ENCODE results near the gene FGF22. TPM values are rescaled to one million over a fixed set of nuclear protein-coding genes. Genes with fewer than 3 reads are reported as not detected.
A peak's percentile ranks its signal among the peaks of the same experiment; 100 is the strongest.

Gene FGF22
- polyA plus RNA-seq, 3 donors = not detected

GRCh38 chr19:656751-657559 is 17.3 kb downstream of the FGF22 start:
- intact Hi-C loops (cut with micrococcal nuclease) = no loop called here
- H3K4me1 ChIP-seq (ENCODE audit: control insufficient read depth in 1 of 2, insufficient read depth in 2 of 2, low read length in 2 of 2) = peaks cover 23 to 29% of the 10 kb centered on the region in 2 donors
- peaks cover 100% of the 10 kb centered on the region for H3K79me2 ChIP-seq (ENCODE audit: insufficient read depth, low read length)
- H4K20me1 ChIP-seq (ENCODE audit: insufficient read depth, low read length) = peaks cover 100% of the 10 kb centered on the region
- H3K27me3 ChIP-seq (ENCODE audit: control insufficient read depth in 2 of 2, insufficient read depth in 2 of 2, low read length in 2 of 2) = no peaks in the 10 kb centered on the region
- Mint-ChIP-seq H3K27ac (peak overlapping the region in 4 of 7 donors; percentile 5 to 91 (median 30)), H3K27me3 (ENCODE audit: low read depth in 3 of 3) (no peaks in the 10 kb centered on the region), H3K36me3 (peaks cover 19 to 61% of the 10 kb centered on the region in 2 donors), H3K4me1 (peaks cover 30% of the 10 kb centered on the region), H3K9me3 (no peaks in the 10 kb centered on the region), H3K4me3 (no peak overlapping the region)
- 94% methylated on average over 30 of the region's 43 CpGs for WGBS (ENCODE audit: insufficient coverage)
- TF ChIP-seq, protein P1, sequence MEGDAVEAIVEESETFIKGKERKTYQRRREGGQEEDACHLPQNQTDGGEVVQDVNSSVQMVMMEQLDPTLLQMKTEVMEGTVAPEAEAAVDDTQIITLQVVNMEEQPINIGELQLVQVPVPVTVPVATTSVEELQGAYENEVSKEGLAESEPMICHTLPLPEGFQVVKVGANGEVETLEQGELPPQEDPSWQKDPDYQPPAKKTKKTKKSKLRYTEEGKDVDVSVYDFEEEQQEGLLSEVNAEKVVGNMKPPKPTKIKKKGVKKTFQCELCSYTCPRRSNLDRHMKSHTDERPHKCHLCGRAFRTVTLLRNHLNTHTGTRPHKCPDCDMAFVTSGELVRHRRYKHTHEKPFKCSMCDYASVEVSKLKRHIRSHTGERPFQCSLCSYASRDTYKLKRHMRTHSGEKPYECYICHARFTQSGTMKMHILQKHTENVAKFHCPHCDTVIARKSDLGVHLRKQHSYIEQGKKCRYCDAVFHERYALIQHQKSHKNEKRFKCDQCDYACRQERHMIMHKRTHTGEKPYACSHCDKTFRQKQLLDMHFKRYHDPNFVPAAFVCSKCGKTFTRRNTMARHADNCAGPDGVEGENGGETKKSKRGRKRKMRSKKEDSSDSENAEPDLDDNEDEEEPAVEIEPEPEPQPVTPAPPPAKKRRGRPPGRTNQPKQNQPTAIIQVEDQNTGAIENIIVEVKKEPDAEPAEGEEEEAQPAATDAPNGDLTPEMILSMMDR (IDR thresholded peaks at IDR 0.05) = no peak
- DNase-seq = no peak
- peaks cover 45 to 59% of the 10 kb centered on the region in 2 donors for H3K36me3 ChIP-seq (replicated peaks in 1 of 2; ENCODE audit: control insufficient read depth in 1 of 2, insufficient read depth in 2 of 2, low read length in 2 of 2)
- H3K9ac ChIP-seq (ENCODE audit: insufficient read depth, low read length, poor library complexity, severe bottlenecking) = no peak overlapping the region
- H3K9me3 ChIP-seq (replicated peaks in 1 of 2; ENCODE audit: control insufficient read depth in 1 of 2, insufficient read depth in 1 of 2, low read length in 2 of 2) = no peaks in the 10 kb centered on the region
- no peak overlapping the region for H3K27ac ChIP-seq (ENCODE audit: low read depth in 1 of 2, low read length in 2 of 2)
- H3K4me3 ChIP-seq (replicated peaks in 1 of 3; ENCODE audit: low read depth in 2 of 3, low read length in 3 of 3) = no peak overlapping the region
- no peak overlapping the region for H3K4me2 ChIP-seq (replicated peaks; ENCODE audit: extremely low read depth, low read length, poor library complexity, severe bottlenecking)
- H2AFZ ChIP-seq (ENCODE audit: insufficient read depth, low read depth, low read length, poor library complexity, severe bottlenecking) = no peak overlapping the region

GRCh38 chr19:657611-658010 is 17.9 kb downstream of the FGF22 start:
- H3K27ac ChIP-seq (ENCODE audit: low read depth in 1 of 2, low read length in 2 of 2) = no peak overlapping the region
- no peaks in the 10 kb centered on the region for H3K27me3 Mint-ChIP-seq (ENCODE audit: low read depth in 3 of 3)
- peaks cover 100% of the 10 kb centered on the region for H3K79me2 ChIP-seq (ENCODE audit: insufficient read depth, low read length)
- no peak overlapping the region for H3K4me3 Mint-ChIP-seq
- no peak overlapping the region for H3K4me3 ChIP-seq (replicated peaks in 1 of 3; ENCODE audit: low read depth in 2 of 3, low read length in 3 of 3)
- no peak overlapping the region for H3K4me2 ChIP-seq (replicated peaks; ENCODE audit: extremely low read depth, low read length, poor library complexity, severe bottlenecking)
- no peaks in the 10 kb centered on the region for H3K27me3 ChIP-seq (ENCODE audit: control insufficient read depth in 2 of 2, insufficient read depth in 2 of 2, low read length in 2 of 2)
- H3K9me3 Mint-ChIP-seq = no peaks in the 10 kb centered on the region
- peak overlapping the region in 1 of 7 donors; percentile 15 for H3K27ac Mint-ChIP-seq
- H4K20me1 ChIP-seq (ENCODE audit: insufficient read depth, low read length) = peaks cover 96% of the 10 kb centered on the region
- H3K36me3 Mint-ChIP-seq = peaks cover 19 to 54% of the 10 kb centered on the region in 2 donors
- H3K4me1 ChIP-seq (ENCODE audit: control insufficient read depth in 1 of 2, insufficient read depth in 2 of 2, low read length in 2 of 2) = peaks cover 24 to 35% of the 10 kb centered on the region in 2 donors
- 94% methylated on average over 19 of the region's 19 CpGs for WGBS (ENCODE audit: insufficient coverage)
- H3K9ac ChIP-seq (ENCODE audit: insufficient read depth, low read length, poor library complexity, severe bottlenecking) = no peak overlapping the region
- H2AFZ ChIP-seq (ENCODE audit: insufficient read depth, low read depth, low read length, poor library complexity, severe bottlenecking) = no peak overlapping the region
- TF ChIP-seq, protein P1 (IDR thresholded peaks at IDR 0.05) = no peak
- H3K9me3 ChIP-seq (replicated peaks in 1 of 2; ENCODE audit: control insufficient read depth in 1 of 2, insufficient read depth in 1 of 2, low read length in 2 of 2) = no peaks in the 10 kb centered on the region
- DNase-seq = no peak
- H3K36me3 ChIP-seq (replicated peaks in 1 of 2; ENCODE audit: control insufficient read depth in 1 of 2, insufficient read depth in 2 of 2, low read length in 2 of 2) = peaks cover 39 to 52% of the 10 kb centered on the region in 2 donors
- intact Hi-C loops (cut with micrococcal nuclease) = no loop called here
- H3K4me1 Mint-ChIP-seq = peaks cover 30% of the 10 kb centered on the region

Data from CD14-positive monocyte (primary cell).